Epithelial cell of proximal tubule (primary cell): Measurements from ENCODE around the gene TNFRSF17. TPM values are rescaled to one million over a fixed set of nuclear protein-coding genes. Genes with fewer than 3 reads are reported as not detected.

Source experiments
- DNase-seq: peaks from one replicate; pipeline ENCODE4 v3.0.0-alpha.2; 2011; ENCODE audit warnings: low read depth
- H3K4me3 ChIP-seq: 2 replicates; pipeline ENCODE4 v1.5.1; 2011; ENCODE audit warnings: low read depth, mild to moderate bottlenecking, low read length
- CTCF ChIP-seq: conservative IDR thresholded peaks from 2 replicates; pipeline ENCODE4 v1.5.1; 2012; ENCODE audit warnings: low read depth, mild to moderate bottlenecking, low read length
- total RNA-seq: library from RNA; depleted of rRNA; stranded (reverse); fragments of >200 nt; gene quantifications from 2 replicates; pipeline ENCODE4 v1.2.3, GENCODE V29; 2015

Gene TNFRSF17
- total RNA-seq, 1 donor from 2014 or later: not detected

GRCh38 chr16:11977376-11978041 lies 12.5 kb downstream of the TNFRSF17 start:
- H3K4me3 ChIP-seq: peak overlapping the region; percentile 92
- DNase-seq: no peak
- no peak for TF ChIP-seq CTCF

GRCh38 chr16:11978080-11978479 lies 13.1 kb downstream of the TNFRSF17 start:
- no peak for DNase-seq
- peak overlapping the region; percentile 92 for H3K4me3 ChIP-seq
- no peak for TF ChIP-seq CTCF

GRCh38 chr16:11979013-11979672 lies 14.1 kb downstream of the TNFRSF17 start:
- no peak overlapping the region for H3K4me3 ChIP-seq
- no peak for TF ChIP-seq CTCF
- no peak for DNase-seq

- TF ChIP-seq CTCF: no peak
- no peak overlapping the region for H3K4me3 ChIP-seq
Measured at GRCh38 chr16:11980136-11980844, 15.3 kb downstream of the TNFRSF17 start.

GRCh38 chr16:11985250-11985649 lies 20.2 kb downstream of the TNFRSF17 start:
- no peak overlapping the region for H3K4me3 ChIP-seq
- no peak for TF ChIP-seq CTCF
- no peak for DNase-seq

More at GRCh38 chr16:11980136-11980844, 15.3 kb downstream of the TNFRSF17 start:
- DNase-seq: no peak

- no peak for DNase-seq
- no peak for TF ChIP-seq CTCF
- no peak overlapping the region for H3K4me3 ChIP-seq
Measured at GRCh38 chr16:11986521-11987057, 21.6 kb downstream of the TNFRSF17 start.
